ENCODE results near the gene AMH. TPM values are rescaled to one million over a fixed set of nuclear protein-coding genes. Genes with fewer than 3 reads are reported as not detected.

AMH gene
- polyA plus RNA-seq, 1 of the 3 experiments (the other 2 are of a cell fraction): 18.1 TPM

GRCh38 chr19:2271234-2272103 is 22.3 kb downstream of the AMH start:
- peak overlapping the region; percentile 91 to 100 for H3K4me3 ChIP-seq (ENCODE audit: low read depth in 2 of 2, low read length in 1 of 2)
- CTCF ChIA-PET: interaction anchor here (1.0 to 11.9 kb wide), 6 partner anchors 10 to 42 kb away, joined by 4 to 284 read pairs (median 49); partner anchors contain the start of genes LINGO3, PLEKHJ1 and SF3A2
- DNase-seq: no peak
- H3K36me3 ChIP-seq (replicated peaks in 1 of 2; ENCODE audit: control insufficient read depth in 1 of 2, insufficient read depth in 2 of 2, low read length in 1 of 2): peaks cover 17 to 26% of the 10 kb centered on the region in 2 experiments
- H4K20me1 ChIP-seq (ENCODE audit: insufficient read depth): peaks cover 59% of the 10 kb centered on the region
- H3K9me2 ChIP-seq: no peaks in the 10 kb centered on the region
- H3K27ac ChIP-seq (ENCODE audit: low read depth in 2 of 2, low read length in 1 of 2): peak overlapping the region; percentile 87
- H3K4me1 ChIP-seq (ENCODE audit: control insufficient read depth in 1 of 2, insufficient read depth in 2 of 2, low read depth in 1 of 2, low read length in 1 of 2): peaks cover 8 to 32% of the 10 kb centered on the region in 2 experiments; a peak in 3 of 4 replicates
- POLR2A ChIA-PET: interaction anchor here (1.1 to 3.5 kb wide), 5 partner anchors 17 to 115 kb away, joined by 3 to 28 read pairs (median 4); partner anchors contain the start of gene PLEKHJ1
- WGBS (ENCODE audit: low lambda C conversion rate): 40% methylated on average over 22 of the region's 43 CpGs
- H3K27me3 ChIP-seq (ENCODE audit: insufficient read depth): no peaks in the 10 kb centered on the region
- peaks cover 60% of the 10 kb centered on the region for H3K79me2 ChIP-seq (ENCODE audit: insufficient read depth)
- peak overlapping the region; percentile 99 for H3K9ac ChIP-seq
- no peak overlapping the region for H2AFZ ChIP-seq (ENCODE audit: low read depth)
- H3F3A ChIP-seq (replicated peaks; ENCODE audit: insufficient read depth): peaks cover 23% of the 10 kb centered on the region
- H3K4me2 ChIP-seq: peak overlapping the region; percentile 90
- TF ChIP-seq FOSL2 (IDR thresholded peaks at IDR 0.05; ENCODE audit: borderline replicate concordance, low read depth) (peak; percentile 44), SIN3A (IDR thresholded peaks at IDR 0.05; ENCODE audit: borderline replicate concordance, low read depth, low read length) (0 out of 2 replicates have a peak, but pooled peaks have one; percentile 7), RFX5 (IDR thresholded peaks at IDR 0.05; ENCODE audit: low read length) (no peak), JUND (IDR thresholded peaks at IDR 0.05) (peak; percentile 23; the same call in 1 of the 2 replicates)
- H3K9me3 ChIP-seq: no peaks in the 10 kb centered on the region

- POLR2A ChIA-PET: interaction anchor here (0.6 to 1.6 kb wide), 5 partner anchors 14 to 120 kb away, joined by 3 to 5 read pairs (median 3); no protein-coding TSS in a partner anchor
- H3K4me2 ChIP-seq: peak overlapping the region; percentile 90
- H3K36me3 ChIP-seq (replicated peaks in 1 of 2; ENCODE audit: control insufficient read depth in 1 of 2, insufficient read depth in 2 of 2, low read length in 1 of 2): peaks cover 17 to 26% of the 10 kb centered on the region in 2 experiments
- peaks cover 59% of the 10 kb centered on the region for H4K20me1 ChIP-seq (ENCODE audit: insufficient read depth)
- H3K27me3 ChIP-seq (ENCODE audit: insufficient read depth): no peaks in the 10 kb centered on the region
- H3K4me1 ChIP-seq (ENCODE audit: control insufficient read depth in 1 of 2, insufficient read depth in 2 of 2, low read depth in 1 of 2, low read length in 1 of 2): peaks cover 6 to 28% of the 10 kb centered on the region in 2 experiments; a peak in 3 of 4 replicates
- no peaks in the 10 kb centered on the region for H3K9me3 ChIP-seq
- CTCF ChIA-PET: interaction anchor here (0.8 to 11.9 kb wide), 16 partner anchors 8 to 119 kb away, joined by 3 to 284 read pairs (median 12); partner anchors contain the start of genes LINGO3, LSM7, PEAK3 and PLEKHJ1
- peak; percentile 95 for DNase-seq
- no peaks in the 10 kb centered on the region for H3K9me2 ChIP-seq
- H3K27ac ChIP-seq (ENCODE audit: low read depth in 2 of 2, low read length in 1 of 2): peak overlapping the region; percentile 46 to 64
- WGBS (ENCODE audit: low lambda C conversion rate): 28% methylated on average over 19 of the region's 45 CpGs
- H3F3A ChIP-seq (replicated peaks; ENCODE audit: insufficient read depth): peaks cover 20% of the 10 kb centered on the region
- peaks cover 64% of the 10 kb centered on the region for H3K79me2 ChIP-seq (ENCODE audit: insufficient read depth)
- H2AFZ ChIP-seq (ENCODE audit: low read depth): no peak overlapping the region
- peak overlapping the region; percentile 35 to 36 for H3K4me3 ChIP-seq (ENCODE audit: low read depth in 2 of 2, low read length in 1 of 2)
- H3K9ac ChIP-seq: no peak overlapping the region
- TF ChIP-seq FOXM1 (IDR thresholded peaks at IDR 0.05; ENCODE audit: low read depth): no peak
- no peak for TF ChIP-seq USF2 (IDR thresholded peaks at IDR 0.05; ENCODE audit: borderline replicate concordance, low read depth, low read length)
- TF ChIP-seq ELF1 (IDR thresholded peaks at IDR 0.05): peak; percentile 93
- no peak for TF ChIP-seq REST (IDR thresholded peaks at IDR 0.05; ENCODE audit: low read depth, low read length)
- TF ChIP-seq POLR2AphosphoS5 (IDR thresholded peaks at IDR 0.05; ENCODE audit: low read depth, low read length): no peak; the same call in 1 of the 2 replicates
- no peak; the same call in 1 of the 2 replicates for TF ChIP-seq FOSL2 (IDR thresholded peaks at IDR 0.05; ENCODE audit: borderline replicate concordance, low read depth)
- TF ChIP-seq RCOR1 (IDR thresholded peaks at IDR 0.05; ENCODE audit: low read length): no peak
- TF ChIP-seq CTCF (IDR thresholded peaks at IDR 0.05): peak; percentile 91
- TF ChIP-seq TAF1 (IDR thresholded peaks at IDR 0.05; ENCODE audit: borderline replicate concordance, low read depth, low read length): peak; percentile 56; the same call in 1 of the 2 replicates
- TF ChIP-seq FOXJ3 (CRISPR knock-in tag; IDR thresholded peaks at IDR 0.05): no peak
- peak; percentile 81 for TF ChIP-seq SMC3 (IDR thresholded peaks at IDR 0.05; ENCODE audit: low read depth, low read length)
- no peak for TF ChIP-seq EZH2phosphoT487 (IDR thresholded peaks at IDR 0.05; ENCODE audit: borderline replicate concordance, low read depth)
- no peak for TF ChIP-seq RXRA (IDR thresholded peaks at IDR 0.05; ENCODE audit: borderline replicate concordance, low read depth)
- 0 out of 2 replicates have a peak, but pooled peaks have one; percentile 33 for TF ChIP-seq YY1 (IDR thresholded peaks at IDR 0.05; ENCODE audit: low read depth)
Measured at GRCh38 chr19:2273356-2274184, 24.4 kb downstream of the AMH start.
